ENCODE data around the gene ZSCAN12. TPM values are rescaled to one million over a fixed set of nuclear protein-coding genes. Genes with fewer than 3 reads are reported as not detected.

Gene ZSCAN12
- total and polyA plus RNA-seq, 2 of the 13 experiments (the other 11 are each of a cell fraction or from before 2014, with no cell fraction given), result 2.8 to 8.9 TPM

DNA sequence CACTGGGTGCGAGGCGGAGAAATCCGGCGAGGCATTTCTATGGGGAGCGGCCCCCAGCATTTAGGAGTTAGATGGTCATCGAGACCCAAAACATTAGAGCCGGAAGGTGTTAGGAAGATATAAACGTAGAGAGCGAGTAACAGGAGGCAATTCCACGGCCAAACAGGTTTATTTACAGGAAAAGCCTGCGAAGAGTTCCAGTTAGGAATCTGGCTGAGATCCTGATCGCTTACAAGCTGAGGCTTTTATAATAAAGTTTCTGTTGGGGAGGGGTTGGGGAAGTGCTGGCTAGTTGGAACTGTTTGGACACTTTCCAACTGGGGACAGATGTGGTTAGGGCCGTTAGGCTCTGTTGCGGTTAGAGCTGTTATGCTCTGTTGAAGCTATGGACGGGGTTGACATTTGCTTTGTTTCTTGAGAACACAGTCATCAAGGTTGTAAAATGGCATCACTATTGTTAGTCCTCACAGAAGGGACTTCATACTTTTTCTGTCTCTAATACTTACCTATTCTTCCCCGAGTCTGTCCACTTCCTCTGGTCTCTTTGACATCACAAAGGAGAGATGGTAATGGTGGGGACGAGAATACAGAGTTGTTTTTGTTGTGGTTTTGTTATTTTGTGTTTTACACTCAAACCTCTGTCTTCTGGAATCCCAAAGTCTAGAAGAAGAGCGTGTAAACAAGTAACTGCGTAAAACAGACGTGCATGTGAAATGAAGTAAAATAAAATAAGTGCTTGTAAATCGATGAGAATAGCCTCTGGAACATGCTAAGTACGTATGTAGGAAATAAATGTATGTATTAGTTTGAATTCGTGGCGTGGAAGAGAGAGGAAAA lies 63.0 kb downstream of the ZSCAN12 start (continued):
- TF ChIP-seq KDM5A (IDR thresholded peaks at IDR 0.05; ENCODE audit: borderline replicate concordance, low read length) (peak; percentile 61; the same call in 1 of the 2 replicates), SMAD9 (CRISPR knock-in tag; IDR thresholded peaks at IDR 0.05) (0 out of 2 replicates have a peak, but pooled peaks have one; percentile 29), ZKSCAN1 (IDR thresholded peaks at IDR 0.05; ENCODE audit: low read length) (0 out of 2 replicates have a peak, but pooled peaks have one; percentile 22), ZNF782 (CRISPR knock-in tag; IDR thresholded peaks at IDR 0.05; ENCODE audit: borderline replicate concordance) (no peak), HNRNPH1 (optimal IDR thresholded peaks at IDR 0.05; ENCODE audit: low read depth, low read length) (peak; percentile 5), SNAPC2 (CRISPR knock-in tag; IDR thresholded peaks at IDR 0.05) (0 out of 2 replicates have a peak, but pooled peaks have one; percentile 2)
- TF ChIP-seq, protein P1, sequence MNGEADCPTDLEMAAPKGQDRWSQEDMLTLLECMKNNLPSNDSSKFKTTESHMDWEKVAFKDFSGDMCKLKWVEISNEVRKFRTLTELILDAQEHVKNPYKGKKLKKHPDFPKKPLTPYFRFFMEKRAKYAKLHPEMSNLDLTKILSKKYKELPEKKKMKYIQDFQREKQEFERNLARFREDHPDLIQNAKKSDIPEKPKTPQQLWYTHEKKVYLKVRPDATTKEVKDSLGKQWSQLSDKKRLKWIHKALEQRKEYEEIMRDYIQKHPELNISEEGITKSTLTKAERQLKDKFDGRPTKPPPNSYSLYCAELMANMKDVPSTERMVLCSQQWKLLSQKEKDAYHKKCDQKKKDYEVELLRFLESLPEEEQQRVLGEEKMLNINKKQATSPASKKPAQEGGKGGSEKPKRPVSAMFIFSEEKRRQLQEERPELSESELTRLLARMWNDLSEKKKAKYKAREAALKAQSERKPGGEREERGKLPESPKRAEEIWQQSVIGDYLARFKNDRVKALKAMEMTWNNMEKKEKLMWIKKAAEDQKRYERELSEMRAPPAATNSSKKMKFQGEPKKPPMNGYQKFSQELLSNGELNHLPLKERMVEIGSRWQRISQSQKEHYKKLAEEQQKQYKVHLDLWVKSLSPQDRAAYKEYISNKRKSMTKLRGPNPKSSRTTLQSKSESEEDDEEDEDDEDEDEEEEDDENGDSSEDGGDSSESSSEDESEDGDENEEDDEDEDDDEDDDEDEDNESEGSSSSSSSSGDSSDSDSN (CRISPR knock-in tag; IDR thresholded peaks at IDR 0.05), result no peak
- TF ChIP-seq, protein P2, sequence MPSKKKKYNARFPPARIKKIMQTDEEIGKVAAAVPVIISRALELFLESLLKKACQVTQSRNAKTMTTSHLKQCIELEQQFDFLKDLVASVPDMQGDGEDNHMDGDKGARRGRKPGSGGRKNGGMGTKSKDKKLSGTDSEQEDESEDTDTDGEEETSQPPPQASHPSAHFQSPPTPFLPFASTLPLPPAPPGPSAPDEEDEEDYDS (CRISPR knock-in tag; IDR thresholded peaks at IDR 0.05), result peak; percentile 32; the same call in 1 of the 2 replicates
- TF ChIP-seq, protein P3, sequence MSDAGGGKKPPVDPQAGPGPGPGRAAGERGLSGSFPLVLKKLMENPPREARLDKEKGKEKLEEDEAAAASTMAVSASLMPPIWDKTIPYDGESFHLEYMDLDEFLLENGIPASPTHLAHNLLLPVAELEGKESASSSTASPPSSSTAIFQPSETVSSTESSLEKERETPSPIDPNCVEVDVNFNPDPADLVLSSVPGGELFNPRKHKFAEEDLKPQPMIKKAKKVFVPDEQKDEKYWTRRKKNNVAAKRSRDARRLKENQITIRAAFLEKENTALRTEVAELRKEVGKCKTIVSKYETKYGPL (CRISPR knock-in tag; IDR thresholded peaks at IDR 0.05), result no peak
- TF ChIP-seq, protein P4, sequence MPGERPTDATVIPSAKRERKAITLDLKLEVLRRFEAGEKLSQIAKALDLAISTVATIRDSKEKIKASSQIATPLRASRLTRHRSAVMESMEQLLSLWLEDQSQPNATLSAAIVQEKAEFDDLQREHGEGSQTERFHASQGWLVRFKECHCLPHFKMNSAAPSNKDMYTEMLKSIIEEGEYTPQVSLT (CRISPR knock-in tag; IDR thresholded peaks at IDR 0.05; ENCODE audit: borderline replicate concordance, low read depth), result 0 out of 2 replicates have a peak, but pooled peaks have one; percentile 18

Measured in HepG2 (cell line).